ENCODE measurements around the gene GNA14.

DNA sequence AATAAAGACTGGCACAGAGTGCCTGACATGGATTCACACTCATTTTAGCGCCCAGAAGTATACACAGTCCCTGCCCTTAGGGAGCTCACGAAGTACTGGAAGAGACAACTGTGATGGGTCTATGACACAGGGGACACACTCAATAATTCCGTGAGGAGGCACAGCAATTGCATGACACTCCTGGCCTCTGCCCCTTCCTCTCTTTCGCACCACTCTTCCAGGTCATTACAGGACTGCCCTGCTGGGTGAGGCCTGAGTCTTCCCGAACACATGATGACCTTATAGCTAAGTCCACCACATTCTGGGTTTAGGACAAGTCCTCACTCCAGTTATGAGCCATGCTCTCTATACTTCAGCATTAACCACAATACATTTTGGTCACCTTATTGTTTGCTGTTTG is 134.7 kb downstream of the GNA14 start:
- TF ChIP-seq, protein P1, sequence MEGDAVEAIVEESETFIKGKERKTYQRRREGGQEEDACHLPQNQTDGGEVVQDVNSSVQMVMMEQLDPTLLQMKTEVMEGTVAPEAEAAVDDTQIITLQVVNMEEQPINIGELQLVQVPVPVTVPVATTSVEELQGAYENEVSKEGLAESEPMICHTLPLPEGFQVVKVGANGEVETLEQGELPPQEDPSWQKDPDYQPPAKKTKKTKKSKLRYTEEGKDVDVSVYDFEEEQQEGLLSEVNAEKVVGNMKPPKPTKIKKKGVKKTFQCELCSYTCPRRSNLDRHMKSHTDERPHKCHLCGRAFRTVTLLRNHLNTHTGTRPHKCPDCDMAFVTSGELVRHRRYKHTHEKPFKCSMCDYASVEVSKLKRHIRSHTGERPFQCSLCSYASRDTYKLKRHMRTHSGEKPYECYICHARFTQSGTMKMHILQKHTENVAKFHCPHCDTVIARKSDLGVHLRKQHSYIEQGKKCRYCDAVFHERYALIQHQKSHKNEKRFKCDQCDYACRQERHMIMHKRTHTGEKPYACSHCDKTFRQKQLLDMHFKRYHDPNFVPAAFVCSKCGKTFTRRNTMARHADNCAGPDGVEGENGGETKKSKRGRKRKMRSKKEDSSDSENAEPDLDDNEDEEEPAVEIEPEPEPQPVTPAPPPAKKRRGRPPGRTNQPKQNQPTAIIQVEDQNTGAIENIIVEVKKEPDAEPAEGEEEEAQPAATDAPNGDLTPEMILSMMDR (IDR thresholded peaks at IDR 0.05), result no peak
- no peak for TF ChIP-seq POLR2A (IDR thresholded peaks at IDR 0.05)

Data from Peyer's patch (tissue), 4 donors.